Adipose tissue (tissue), 3 donors: ENCODE results near the gene POLR1A. TPM values are rescaled to one million over a fixed set of nuclear protein-coding genes. Genes with fewer than 3 reads are reported as not detected.

Experiments
- H3K27ac ChIP-seq: one replicate; pipeline ENCODE4 v1.5.1; 2013; ENCODE audit warnings: low read depth, low read length
- WGBS, 3 donors: extraction: QIAGEN DNeasy Blood & Tissue Kit; methylation state at CpG; one replicate each; pipeline ENCODE4 v1.1.7; 2013; 5-methylcytosine and 5-hydroxymethylcytosine counted together
- polyA plus RNA-seq, 3 donors: library from polyadenylated mRNA; stranded (reverse); fragments of 200-250 nt; gene quantifications; one replicate each; pipeline ENCODE4 v1.2.3, GENCODE V29; 2013
- donor health status: healthy with polysubstance abuse.
- donor health status: Bipolar disorder and iron deficiency.
- donor health status: healthy.

The POLR1A gene
- polyA plus RNA-seq = 1 to 10 TPM; 2.7 to 7.3 (median 3.9) TPM

DNA sequence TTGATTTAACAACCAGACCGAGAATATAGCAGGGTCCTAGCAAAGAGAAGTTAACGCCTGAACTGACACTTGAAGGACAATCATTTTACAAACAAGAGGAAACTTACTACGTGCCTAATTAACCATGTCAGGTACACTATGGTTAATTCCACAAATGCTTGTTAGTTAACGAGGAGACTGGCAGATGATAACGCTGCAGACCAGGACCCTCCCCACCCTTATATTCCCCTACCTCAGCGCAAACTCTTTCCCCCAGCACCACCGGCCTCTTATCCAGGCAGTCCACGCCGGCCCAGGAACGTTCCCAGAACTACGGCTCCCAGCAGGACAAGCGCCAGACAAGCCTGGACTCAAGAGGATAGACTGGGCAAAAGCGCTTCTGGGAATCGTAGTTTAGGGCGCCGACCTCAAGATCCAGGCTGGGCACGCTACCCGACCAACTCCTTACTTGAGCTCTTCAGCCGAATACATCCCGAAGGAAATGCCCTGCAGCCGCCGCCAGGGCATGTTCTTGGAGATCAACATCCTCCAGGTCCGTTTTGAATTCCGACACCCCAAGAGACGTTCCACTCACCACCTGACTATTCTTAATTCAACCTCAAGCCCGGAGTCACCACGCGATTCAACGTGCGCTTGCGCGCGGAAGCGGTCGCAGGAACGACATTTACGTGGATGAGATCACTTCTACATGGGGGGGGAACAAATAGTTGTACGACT lies at the start of gene POLR1A:
POLR1A (minus strand) TSS at position 635 of the 717 bp plus-strand sequence; CDS start at position 525, 110 bp downstream.
- H3K27ac ChIP-seq = no peak within 1 kb of the TSS
- 0% methylated on average over 38 of the region's 38 CpGs for WGBS, 3 donors

DNA sequence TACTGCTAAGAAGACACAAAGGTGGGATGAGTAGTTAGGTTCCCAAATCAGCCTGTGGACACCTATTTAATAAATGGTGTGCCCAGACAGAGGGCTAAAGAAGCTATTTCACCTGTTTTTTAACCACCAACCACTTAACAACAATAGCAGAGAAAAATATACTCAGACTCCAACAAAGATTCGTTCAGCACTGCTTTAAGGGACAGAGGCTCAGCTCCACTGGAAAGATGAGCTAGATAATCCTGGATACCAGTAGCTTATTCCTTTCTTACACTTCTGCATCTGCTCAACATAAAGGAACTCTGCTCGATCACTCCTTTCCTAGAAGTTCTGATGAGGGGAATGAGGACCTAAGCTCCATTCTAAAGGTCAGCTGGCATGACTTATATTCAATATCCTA lies 44.8 kb upstream of the POLR1A start:
- WGBS, 3 donors = 88 to 93% (median 92%) methylated on average over 2 of the region's 2 CpGs
- no peak overlapping the region for H3K27ac ChIP-seq

DNA sequence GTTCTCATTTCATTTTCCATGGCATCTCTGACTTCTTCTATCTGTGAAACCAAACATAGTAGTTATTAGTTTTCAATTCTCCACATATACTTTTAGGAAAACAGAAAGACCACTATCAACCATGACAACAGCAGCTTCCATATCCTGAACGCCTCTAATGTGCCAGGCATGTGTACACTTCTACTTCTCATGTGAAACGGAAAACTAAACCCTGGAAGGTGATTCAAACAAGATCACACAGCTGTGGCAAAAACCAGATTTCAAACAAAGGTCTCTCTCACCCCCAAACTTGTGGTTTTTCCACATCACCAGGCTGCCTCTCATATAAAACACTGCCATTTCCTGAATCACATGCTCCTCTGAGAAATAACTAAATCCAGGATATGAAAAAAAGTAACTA lies 42.1 kb upstream of the POLR1A start:
- 76 to 98% (median 89%) methylated on average over 2 of the region's 2 CpGs for WGBS, 3 donors
- H3K27ac ChIP-seq = no peak overlapping the region

DNA sequence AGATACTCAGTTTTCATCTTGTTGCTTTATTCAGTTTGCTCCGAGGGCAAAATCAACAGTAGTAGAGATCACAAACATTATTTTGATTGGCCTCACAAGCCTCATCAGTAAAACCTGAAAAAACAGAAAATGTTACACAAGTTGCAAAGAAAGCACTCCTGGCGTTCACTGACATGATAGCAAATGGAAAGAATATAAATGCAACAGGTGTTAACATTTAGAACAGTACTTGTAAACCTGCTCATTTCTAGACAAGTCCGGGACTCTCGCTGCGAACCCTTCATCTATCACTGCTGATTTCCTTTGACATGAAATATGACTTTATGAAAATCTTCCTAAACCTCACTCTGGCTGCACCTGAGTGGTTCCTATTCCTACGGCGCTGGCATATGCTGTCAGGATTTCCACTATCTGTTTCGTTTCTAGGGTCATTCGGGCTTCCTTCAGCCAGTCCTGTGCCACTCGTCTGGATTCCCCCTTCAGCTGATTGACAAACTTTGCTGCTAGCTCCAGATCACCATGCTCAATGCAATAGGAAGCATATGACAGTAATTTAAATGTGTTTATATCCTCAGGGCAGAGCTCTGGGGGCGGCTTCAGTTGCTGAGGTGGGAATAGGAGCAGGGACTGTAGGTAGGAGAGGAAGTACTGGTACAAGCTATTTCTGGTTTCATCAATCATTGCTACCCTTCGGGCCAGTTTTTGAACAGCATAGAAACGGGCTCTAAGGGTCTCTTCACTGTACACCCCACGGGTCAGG lies 38.4 kb upstream of the POLR1A start:
- 84 to 90% (median 86%) methylated on average over 14 of the region's 14 CpGs for WGBS, 3 donors
- no peak overlapping the region for H3K27ac ChIP-seq

DNA sequence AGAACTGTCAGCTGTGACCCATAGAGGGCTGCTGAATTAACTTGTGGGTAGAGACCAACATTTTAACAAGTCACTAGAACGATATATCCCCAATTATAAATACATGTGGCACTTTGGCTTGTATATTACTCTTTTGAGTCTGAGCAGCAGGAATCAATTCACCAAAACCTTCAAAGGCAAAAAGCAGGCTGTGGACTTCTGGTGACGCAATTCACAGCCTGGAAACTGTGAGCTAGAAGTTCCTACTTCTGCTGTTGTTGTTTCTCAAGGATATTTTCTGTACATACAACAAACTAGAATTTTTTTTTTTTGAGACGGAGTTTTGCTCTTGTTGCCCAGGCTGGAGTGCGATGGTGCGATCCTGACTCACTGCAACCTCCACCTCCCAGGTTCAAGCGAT lies 37.6 kb upstream of the POLR1A start:
- H3K27ac ChIP-seq = no peak overlapping the region
- 79 to 92% (median 84%) methylated on average over 6 of the region's 6 CpGs for WGBS, 3 donors

DNA sequence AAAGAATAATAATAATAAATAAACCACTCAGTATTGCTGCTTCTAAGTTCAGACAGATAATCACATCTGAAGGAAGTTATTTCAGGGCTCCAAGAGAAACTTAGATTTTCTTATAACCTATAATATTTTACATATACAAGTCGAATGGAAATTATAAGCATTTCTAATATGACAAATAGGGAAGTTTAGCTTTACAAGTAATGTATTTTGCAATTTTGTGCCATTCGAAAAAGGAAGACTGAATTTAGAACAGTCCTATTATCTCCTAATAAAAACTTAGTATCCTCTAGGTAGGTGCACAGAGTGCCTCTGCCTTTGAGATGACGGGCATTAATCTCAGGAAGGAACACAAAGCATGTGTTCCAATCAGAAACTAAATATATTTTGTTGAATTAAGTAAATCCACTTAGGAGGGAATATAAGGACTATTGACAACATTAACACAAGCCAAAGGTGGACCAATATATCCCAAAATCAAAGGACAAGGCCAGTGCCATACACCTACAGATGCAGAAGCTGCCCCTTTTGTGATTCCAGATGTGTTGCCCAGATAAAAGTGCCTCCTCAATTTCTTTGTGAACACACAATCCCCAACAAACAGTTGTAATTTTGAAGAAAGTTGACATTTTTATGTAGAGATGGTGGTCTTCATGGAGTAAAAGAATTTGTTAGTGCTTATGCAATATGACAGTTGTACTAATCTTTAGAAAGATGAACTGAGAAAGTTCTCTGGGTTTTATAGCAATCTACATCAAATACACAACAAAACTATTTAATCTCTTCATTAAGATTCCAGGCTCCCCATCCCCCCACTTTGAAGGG lies 37.0 kb upstream of the POLR1A start:
- 47 to 74% (median 57%) methylated on average over 3 of the region's 3 CpGs for WGBS, 3 donors
- H3K27ac ChIP-seq = no peak overlapping the region

DNA sequence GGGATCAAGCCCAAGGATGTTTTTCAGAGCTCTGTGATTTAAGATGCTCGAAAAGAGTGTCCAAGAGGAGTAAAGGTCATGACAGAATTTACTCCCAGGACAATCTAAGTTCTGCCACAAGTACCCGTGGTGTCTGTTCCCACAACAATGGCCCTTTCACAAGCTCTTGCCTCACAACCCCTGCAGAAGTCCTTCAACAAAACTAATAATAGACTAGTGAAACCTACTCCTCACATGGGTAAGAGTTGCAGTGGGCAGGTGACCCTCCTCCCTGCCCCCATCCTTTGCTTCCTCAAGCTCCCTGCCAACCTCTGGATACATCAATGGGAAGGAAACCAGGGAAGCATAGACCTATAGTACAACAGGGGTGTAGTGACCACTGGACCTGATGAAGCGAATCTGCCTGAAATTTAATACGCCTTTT lies 35.3 kb upstream of the POLR1A start:
- WGBS, 3 donors = 72 to 80% (median 73%) methylated on average over 4 of the region's 4 CpGs

DNA sequence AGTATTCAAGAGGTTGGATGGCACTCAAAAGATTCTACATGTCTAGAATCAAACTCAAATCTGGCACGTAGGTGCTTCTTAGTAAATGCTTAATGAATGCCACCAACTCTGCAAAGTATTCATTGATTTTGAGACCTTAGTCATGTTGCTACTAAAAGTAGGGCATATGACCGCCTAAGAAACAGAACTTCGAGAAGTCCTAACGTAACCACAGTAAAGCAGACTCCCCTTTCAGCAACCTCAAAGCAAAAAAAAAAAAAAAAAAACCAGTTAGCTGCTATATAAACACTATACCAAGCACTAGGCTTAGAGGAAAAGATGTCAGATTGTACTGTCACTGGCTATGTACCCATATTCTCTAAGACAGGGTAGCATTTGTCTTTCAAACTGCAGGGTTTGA lies 34.3 kb upstream of the POLR1A start:
- WGBS, 3 donors = 85 to 98% (median 94%) methylated on average over 4 of the region's 4 CpGs
- no peak overlapping the region for H3K27ac ChIP-seq

More for the DNA sequence above, 35.3 kb upstream of the POLR1A start:
- no peak overlapping the region for H3K27ac ChIP-seq

DNA sequence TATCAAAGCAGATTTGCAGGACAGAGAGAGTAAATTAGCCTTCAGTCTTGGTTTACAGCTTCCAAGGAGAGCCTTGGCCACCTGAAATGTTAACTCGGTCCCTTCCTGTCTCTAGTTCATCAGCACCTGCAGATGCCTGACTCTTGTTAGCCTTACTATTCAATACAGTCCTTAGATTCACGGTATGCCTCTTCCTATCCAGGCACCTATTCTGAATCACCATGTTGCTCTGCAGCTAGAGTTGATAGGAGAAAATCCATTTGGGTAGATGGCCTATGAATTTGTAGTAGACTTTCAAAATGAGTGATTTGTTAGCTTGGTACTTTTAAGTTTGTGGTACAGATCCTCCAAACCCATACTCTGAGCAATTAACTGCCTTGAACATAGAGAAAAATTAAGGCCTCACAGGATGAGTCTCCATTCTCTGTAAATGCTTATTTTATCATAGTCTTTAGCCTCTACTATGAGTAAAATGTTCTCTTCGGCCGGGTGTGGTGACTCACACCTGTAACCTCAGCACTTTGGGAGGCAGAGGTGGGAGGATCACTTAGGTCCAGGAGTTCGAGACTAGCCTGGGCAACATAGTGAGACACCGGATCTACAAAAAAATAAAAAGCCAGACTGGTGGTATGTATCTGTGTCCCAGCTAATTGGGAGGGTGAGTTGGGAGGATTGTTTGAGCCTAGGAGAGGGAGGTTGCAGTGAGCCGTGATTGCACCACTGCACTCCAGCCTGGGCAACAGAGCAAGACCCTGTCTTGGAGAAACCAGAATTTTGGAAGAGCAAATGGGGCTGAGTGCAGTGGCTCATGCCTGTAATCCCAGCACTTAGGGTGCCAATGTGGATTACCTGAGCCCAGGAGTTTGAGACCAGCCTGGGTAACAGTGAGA lies 33.3 kb upstream of the POLR1A start:
- H3K27ac ChIP-seq = no peak overlapping the region
- 96 to 97% (median 96%) methylated on average over 7 of the region's 7 CpGs for WGBS, 3 donors

DNA sequence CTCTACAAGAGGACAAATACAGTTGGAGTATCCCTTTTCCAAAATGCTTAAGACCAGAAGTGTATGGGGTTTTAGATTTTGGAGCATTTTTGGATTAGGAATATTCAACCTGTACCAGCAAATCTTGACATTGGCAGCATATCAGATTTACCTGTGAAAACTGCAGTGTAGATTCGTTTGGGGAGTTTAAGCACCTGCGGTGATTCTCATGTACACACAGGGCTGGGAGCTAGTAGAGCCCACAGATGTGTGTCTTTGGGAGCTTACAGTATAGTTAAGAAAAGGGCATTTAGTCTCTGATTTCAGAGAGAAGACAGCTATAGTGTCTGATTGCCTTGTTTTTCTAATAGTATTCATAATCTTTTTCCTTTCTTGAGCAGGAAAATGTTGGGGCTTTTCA lies 30.5 kb upstream of the POLR1A start:
- 44 to 94% (median 92%) methylated on average over 2 of the region's 2 CpGs for WGBS, 3 donors
- no peak overlapping the region for H3K27ac ChIP-seq

DNA sequence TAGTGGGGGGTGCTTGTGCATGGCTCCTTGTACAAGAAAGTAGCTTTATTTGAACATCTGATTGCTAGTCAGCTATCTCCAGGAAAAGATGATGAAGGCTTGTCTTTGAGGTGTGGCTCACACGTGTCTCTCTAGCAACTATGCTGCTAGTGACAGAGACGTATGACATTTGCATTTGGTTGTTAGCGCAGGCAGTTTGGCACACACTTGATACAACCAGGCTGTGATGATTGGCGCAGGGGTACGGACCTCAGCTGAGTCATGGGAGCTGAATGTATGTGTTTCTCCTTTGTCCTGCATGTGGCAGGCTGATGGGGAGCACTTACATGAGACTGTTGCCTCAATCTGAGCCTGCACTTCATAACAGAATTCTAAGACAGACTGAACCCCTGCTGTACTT lies 30.0 kb upstream of the POLR1A start:
- no peak overlapping the region for H3K27ac ChIP-seq
- 37 to 90% (median 88%) methylated on average over 5 of the region's 5 CpGs for WGBS, 3 donors

DNA sequence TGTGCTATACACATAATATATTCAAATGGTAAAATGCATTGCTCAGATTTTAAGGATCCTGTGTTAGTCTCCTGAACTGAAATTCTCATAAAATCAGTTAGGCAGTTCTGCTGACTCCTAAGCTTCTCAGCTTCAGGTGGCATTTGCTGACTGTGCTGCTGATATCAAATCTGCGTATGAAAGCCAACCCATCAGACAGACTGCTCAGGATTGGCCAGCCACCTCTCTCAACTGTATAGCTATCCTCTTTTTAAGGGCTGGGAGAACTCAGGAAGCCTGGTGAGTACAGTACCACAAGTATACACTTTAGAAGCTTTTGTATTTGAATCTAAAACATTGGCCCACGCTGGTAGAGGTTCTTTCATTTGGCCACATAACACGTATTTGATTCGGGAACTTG lies 29.0 kb upstream of the POLR1A start:
- H3K27ac ChIP-seq = no peak overlapping the region
- WGBS, 3 donors = 81 to 95% (median 93%) methylated on average over 4 of the region's 4 CpGs

DNA sequence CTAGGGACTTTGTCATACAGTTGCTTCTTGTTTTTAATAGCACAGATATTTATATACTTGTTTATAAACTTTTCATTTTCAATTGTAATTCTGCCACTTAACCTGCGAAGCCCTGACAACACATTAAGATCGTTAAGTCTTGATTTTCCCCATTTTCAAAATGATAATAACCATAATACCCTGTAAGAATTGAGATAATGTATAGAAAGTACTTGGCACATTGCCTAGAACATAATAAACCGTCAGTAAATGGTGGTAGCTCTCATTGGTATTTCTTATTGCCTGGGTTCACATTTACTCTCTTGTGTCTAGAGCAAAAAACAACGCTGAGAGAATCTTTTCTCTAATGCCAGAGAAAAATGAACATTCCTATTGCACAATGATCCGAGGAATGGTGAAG lies 19.0 kb upstream of the POLR1A start:
- H3K27ac ChIP-seq = no peak overlapping the region
- 82 to 87% (median 84%) methylated on average over 5 of the region's 5 CpGs for WGBS, 3 donors

DNA sequence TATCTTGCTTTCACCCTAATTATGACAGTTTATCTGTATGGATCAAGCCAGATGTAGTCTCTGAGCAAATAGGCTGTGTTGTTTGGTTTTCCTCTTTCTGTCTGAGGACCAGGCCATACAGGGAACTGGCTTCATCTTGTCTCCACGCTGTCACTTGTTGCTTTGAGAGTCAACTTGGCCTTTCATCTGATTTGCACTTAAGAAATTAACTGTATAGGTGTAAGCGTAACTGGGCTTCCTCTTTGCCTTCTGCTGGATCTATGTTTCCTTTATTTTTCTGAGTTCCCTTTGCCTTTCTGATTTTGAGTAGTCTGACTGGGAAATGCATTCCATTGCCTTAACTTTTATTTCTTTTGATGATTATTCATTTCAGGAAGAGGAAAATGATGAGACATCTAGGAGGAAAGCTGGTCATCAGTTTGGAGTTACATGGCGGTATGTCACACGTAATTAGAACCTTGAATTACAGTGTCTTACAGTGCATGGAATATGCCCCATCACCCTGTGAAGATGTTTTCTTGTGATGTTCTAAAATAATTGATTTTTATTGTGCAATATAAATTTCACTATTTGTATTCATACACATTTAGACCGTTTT lies 17.7 kb upstream of the POLR1A start:
- H3K27ac ChIP-seq = no peak overlapping the region
- 82 to 94% (median 94%) methylated on average over 5 of the region's 5 CpGs for WGBS, 3 donors

DNA sequence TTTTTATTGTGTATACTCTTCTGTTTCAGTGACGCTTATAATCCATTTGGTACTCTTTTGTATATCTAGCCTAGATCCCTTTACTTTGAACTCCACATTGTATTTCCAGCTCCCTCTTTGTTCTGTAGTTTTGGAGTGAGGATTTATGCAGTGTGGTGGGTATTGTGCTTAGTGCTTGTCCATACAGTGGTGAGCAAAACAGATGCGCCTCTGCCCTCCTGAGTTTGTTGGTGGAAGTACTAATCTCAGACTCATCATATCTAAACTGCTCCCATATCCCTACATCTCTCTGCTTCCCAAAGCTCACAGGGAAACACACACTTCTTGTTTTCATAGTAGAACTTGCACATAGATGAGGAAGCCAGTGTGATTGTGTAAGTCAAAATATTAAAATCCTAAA lies 12.4 kb upstream of the POLR1A start:
- WGBS, 3 donors = 94 to 97% (median 96%) methylated on average over 2 of the region's 2 CpGs
- no peak overlapping the region for H3K27ac ChIP-seq

DNA sequence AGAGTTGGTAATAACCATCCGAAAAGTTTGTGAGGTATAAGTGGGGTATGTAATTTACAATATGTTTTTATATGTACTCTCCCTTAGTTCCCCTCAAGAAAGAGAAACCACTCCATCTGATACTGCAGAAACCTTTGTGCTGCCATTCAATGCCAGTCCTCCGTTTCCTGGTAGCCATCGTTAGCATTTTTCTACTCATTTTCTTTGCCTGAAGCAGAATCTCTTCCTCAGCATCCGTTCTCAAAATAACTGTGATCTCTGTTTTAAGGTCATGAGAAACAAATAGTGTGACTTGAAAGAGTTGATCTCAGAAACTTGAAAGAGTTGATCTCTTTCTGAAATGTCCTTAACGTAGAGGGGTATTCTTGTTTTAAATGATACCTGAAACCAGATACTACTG lies 1.3 kb upstream of the POLR1A start:
- no peak overlapping the region for H3K27ac ChIP-seq
- 10 to 26% (median 23%) methylated on average over 5 of the region's 5 CpGs for WGBS, 3 donors

DNA sequence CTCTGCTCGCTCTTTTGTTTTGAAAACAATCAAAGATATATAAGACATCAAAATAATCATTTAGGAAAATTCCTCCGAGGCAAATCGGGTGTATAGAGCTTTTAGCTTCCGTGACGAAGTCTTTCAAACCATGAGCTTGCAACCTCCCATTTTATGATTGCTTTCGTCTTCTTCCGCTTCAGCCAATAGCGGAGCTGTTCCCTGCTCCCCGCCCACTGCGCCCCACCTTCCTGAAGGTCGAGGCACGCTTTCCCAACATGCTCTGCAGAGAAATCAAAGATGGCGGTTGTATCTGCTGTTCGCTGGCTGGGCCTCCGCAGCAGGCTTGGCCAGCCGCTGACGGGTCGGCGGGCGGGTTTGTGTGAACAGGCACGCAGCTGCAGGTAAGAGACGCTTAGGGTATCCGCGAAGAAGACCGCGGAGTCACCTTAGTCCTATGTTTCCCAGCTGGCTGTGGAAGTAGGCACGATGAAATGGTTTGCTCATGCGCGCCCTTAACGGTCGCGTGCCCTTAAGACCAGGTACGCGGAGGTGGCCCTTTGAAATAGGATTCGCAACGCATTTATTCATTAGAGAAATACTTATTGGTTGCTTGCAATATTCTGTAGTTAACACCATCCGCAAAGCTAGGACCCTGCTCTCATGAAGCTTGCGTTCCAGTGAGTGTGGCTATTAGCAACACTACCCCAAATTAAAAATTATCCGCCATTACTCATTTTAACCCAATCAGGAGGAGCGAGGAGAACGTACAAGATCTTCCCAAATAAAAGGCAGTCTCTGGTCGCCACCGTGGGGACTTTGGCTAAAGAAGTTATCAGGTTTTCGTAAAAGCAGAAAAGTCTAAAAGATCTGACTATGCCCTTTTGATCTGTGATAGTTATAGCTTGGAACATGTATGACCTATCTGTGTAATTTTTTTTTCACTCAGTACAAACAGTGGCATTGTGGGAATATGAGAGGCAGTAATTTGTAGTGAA lies 571 bp upstream of the POLR1A start, which contains the start of gene PTCD3:
PTCD3 (plus strand) TSS at position 267 of the 977 bp plus-strand sequence; CDS start at position 280, 13 bp downstream.
- no peak within 1 kb of the TSS for H3K27ac ChIP-seq
- WGBS, 3 donors = 0 to 1% (median 1%) methylated on average over 44 of the region's 44 CpGs
